Measurements from ENCODE around the gene TMEM89. TPM values are rescaled to one million over a fixed set of nuclear protein-coding genes. Genes with fewer than 3 reads are reported as not detected.

TMEM89 gene
- total RNA-seq, 1 donor from 2014 or later = not detected

- no peak for DNase-seq (ENCODE audit: low read depth in 2 of 2)
Measured at GRCh38 chr3:48642605-48643004, 21.0 kb upstream of the TMEM89 start.

- no peak for DNase-seq (ENCODE audit: low read depth in 2 of 2)
Measured at GRCh38 chr3:48641396-48641795, 19.8 kb upstream of the TMEM89 start.

- no peak for DNase-seq (ENCODE audit: low read depth in 2 of 2)
Measured at GRCh38 chr3:48639944-48640606, 18.5 kb upstream of the TMEM89 start.

GRCh38 chr3:48637305-48637704 is 15.7 kb upstream of the TMEM89 start:
- no peak for DNase-seq (ENCODE audit: low read depth in 2 of 2)

GRCh38 chr3:48636149-48636655 is 14.6 kb upstream of the TMEM89 start:
- peak in 1 of 2 donors; percentile 34 for DNase-seq (ENCODE audit: low read depth in 2 of 2)

GRCh38 chr3:48635222-48636021 is 13.9 kb upstream of the TMEM89 start, which contains the start of gene SLC26A6:
Gene SLC26A6 (minus strand): TSS chr3:48635461. CDS start chr3:48635393, 68 bp downstream.
- DNase-seq (ENCODE audit: low read depth in 2 of 2) = peak; percentile 96 to 97

GRCh38 chr3:48634661-48635221 is 13.2 kb upstream of the TMEM89 start:
- peak; percentile 51 to 62 for DNase-seq (ENCODE audit: low read depth in 2 of 2)

GRCh38 chr3:48633743-48634142 is 12.2 kb upstream of the TMEM89 start:
- DNase-seq (ENCODE audit: low read depth in 2 of 2) = no peak

GRCh38 chr3:48633256-48633655 is 11.7 kb upstream of the TMEM89 start:
- no peak for DNase-seq (ENCODE audit: low read depth in 2 of 2)

- DNase-seq (ENCODE audit: low read depth in 2 of 2) = no peak
Measured at GRCh38 chr3:48631516-48632448, 10.2 kb upstream of the TMEM89 start.

GRCh38 chr3:48630833-48631232 is 9.3 kb upstream of the TMEM89 start:
- DNase-seq (ENCODE audit: low read depth in 2 of 2) = no peak

- DNase-seq (ENCODE audit: low read depth in 2 of 2) = no peak
Measured at GRCh38 chr3:48630407-48630806, 8.8 kb upstream of the TMEM89 start.

- DNase-seq (ENCODE audit: low read depth in 2 of 2) = no peak
Measured at GRCh38 chr3:48629894-48630293, 8.3 kb upstream of the TMEM89 start.

- no peak for DNase-seq (ENCODE audit: low read depth in 2 of 2)
Measured at GRCh38 chr3:48628277-48629017, 6.9 kb upstream of the TMEM89 start.

- DNase-seq (ENCODE audit: low read depth in 2 of 2) = no peak
Measured at GRCh38 chr3:48625600-48625999, 4.0 kb upstream of the TMEM89 start.

GRCh38 chr3:48624767-48625166 is 3.2 kb upstream of the TMEM89 start:
- DNase-seq (ENCODE audit: low read depth in 2 of 2) = no peak

GRCh38 chr3:48623851-48624547 is 2.4 kb upstream of the TMEM89 start:
- DNase-seq (ENCODE audit: low read depth in 2 of 2) = no peak

GRCh38 chr3:48619541-48620524 is 1.7 kb downstream of the TMEM89 start:
- DNase-seq (ENCODE audit: low read depth in 2 of 2) = no peak

GRCh38 chr3:48617559-48617958 is 4.0 kb downstream of the TMEM89 start:
- no peak for DNase-seq (ENCODE audit: low read depth in 2 of 2)
